Left ventricle myocardium inferior (tissue), 1 donor: ENCODE measurements around the gene ADAM29. TPM values are rescaled to one million over a fixed set of nuclear protein-coding genes. Genes with fewer than 3 reads are reported as not detected.
"Not testable (repeated sequence)": the region's sequence is repeated elsewhere in the genome, so short reads cannot be mapped to it uniquely, and the experiment has no call there.

ENCODE experiments used
- DNase-seq: peaks from one replicate; pipeline ENCODE4 v3.0.0-alpha.2; 2020
- H3K27ac ChIP-seq: fragments of 200-600 bp; replicated peaks from 2 replicates; pipeline ENCODE4 v1.8.0; 2021
- H3K27me3 ChIP-seq: fragments of 200-600 bp; 2 replicates; pipeline ENCODE4 v1.8.0; 2021; ENCODE audit warnings: low read depth
- H3K36me3 ChIP-seq: fragments of 200-600 bp; 2 replicates; pipeline ENCODE4 v1.8.0; 2021
- H3K4me1 ChIP-seq: fragments of 200-600 bp; 2 replicates; pipeline ENCODE4 v1.8.0; 2021
- H3K4me3 ChIP-seq: fragments of 200-600 bp; 2 replicates; pipeline ENCODE4 v1.8.0; 2021; ENCODE audit warnings: mild to moderate bottlenecking, moderate library complexity
- H3K9me3 ChIP-seq: fragments of 200-600 bp; replicated peaks from 2 replicates; pipeline ENCODE4 v1.8.0; 2021
- intact Hi-C: fragments of 100-400 bp; cut with micrococcal nuclease; formaldehyde crosslinking; loops from one replicate; pipeline ENCODE4 v1.11.0; 2022
- total RNA-seq: library from RNA; stranded (reverse); fragmentation: NEBNext Ultra II Directional; extraction: Animal tissue kit (Norgen Biotek cat#: 25700); gene quantifications from one replicate; pipeline ENCODE4 v1.2.1, GENCODE V29; 2021
- TF ChIP-seq, protein P1 (sequence below): fragments of 200-600 bp; IDR thresholded peaks from 2 replicates; pipeline ENCODE4 v1.8.0; 2021; ENCODE audit warnings: antibody characterized with exemption, mild to moderate bottlenecking, borderline replicate concordance
- donor health status: DM: no; HTN: yes; CAD: no; lungs with severe emphysema.

The ADAM29 gene
- total RNA-seq, 1 donor from 2014 or later, result not detected

DNA sequence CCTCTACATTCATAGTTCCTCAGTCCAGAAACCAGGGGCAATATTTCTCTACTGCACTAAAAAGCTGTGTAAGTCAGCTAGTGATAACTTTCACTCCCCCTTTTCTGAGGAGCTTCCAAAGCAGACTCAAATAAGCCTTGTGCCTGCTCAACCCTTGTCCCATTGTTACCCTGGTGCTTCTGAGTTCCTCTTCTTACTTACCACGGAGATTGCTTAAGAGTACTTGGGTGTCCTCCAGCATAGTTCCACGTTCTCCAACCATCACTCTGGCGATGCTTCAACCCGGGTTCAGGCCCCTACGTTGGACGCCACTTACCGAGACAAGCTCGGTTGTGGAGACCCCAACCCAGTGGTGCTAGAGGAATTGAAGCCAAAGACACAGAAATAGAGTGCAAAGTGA, 71.6 kb downstream of the ADAM29 start:
- intact Hi-C loops, result no loop called here

DNA sequence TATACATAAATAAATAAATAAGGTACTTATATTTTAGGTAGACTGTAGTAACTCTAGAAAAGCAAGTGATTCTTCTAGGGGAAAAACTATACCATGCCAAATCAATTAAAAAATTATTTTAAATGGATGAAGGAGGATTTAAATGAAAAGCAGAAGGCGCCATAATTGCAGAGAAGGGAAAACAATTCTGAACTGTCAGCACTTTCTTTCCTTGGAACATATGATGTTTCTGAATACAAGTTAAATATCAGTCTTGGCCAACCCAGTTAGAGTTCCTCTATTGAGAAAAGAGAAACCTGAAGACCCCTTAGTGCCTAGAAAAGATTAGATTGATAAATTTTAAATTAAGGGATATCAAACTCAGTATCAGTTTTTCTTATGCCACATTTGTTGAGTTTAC, 75.8 kb downstream of the ADAM29 start:
- intact Hi-C loops, result no loop called here
- Histone ChIP-seq H3K27me3 (no peaks in the 10 kb centered on the region), H3K9me3 (peaks cover 15% of the 10 kb centered on the region), H3K27ac (no peak overlapping the region), H3K4me3 (no peak overlapping the region), H3K4me1 (no peaks in the 10 kb centered on the region), H3K36me3 (no peaks in the 10 kb centered on the region)
- DNase-seq, result no peak
- TF ChIP-seq, protein P1, sequence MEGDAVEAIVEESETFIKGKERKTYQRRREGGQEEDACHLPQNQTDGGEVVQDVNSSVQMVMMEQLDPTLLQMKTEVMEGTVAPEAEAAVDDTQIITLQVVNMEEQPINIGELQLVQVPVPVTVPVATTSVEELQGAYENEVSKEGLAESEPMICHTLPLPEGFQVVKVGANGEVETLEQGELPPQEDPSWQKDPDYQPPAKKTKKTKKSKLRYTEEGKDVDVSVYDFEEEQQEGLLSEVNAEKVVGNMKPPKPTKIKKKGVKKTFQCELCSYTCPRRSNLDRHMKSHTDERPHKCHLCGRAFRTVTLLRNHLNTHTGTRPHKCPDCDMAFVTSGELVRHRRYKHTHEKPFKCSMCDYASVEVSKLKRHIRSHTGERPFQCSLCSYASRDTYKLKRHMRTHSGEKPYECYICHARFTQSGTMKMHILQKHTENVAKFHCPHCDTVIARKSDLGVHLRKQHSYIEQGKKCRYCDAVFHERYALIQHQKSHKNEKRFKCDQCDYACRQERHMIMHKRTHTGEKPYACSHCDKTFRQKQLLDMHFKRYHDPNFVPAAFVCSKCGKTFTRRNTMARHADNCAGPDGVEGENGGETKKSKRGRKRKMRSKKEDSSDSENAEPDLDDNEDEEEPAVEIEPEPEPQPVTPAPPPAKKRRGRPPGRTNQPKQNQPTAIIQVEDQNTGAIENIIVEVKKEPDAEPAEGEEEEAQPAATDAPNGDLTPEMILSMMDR, result no peak

More for the DNA sequence above, 71.6 kb downstream of the ADAM29 start:
- H3K9me3 ChIP-seq, result peaks cover 55% of the 10 kb centered on the region
- no peak for DNase-seq
- H3K27me3 ChIP-seq, result no peaks in the 10 kb centered on the region
- no peaks in the 10 kb centered on the region for H3K4me1 ChIP-seq
- no peak overlapping the region for H3K4me3 ChIP-seq
- H3K36me3 ChIP-seq, result no peaks in the 10 kb centered on the region
- no peak overlapping the region for H3K27ac ChIP-seq
- TF ChIP-seq, protein P1, result no peak

DNA sequence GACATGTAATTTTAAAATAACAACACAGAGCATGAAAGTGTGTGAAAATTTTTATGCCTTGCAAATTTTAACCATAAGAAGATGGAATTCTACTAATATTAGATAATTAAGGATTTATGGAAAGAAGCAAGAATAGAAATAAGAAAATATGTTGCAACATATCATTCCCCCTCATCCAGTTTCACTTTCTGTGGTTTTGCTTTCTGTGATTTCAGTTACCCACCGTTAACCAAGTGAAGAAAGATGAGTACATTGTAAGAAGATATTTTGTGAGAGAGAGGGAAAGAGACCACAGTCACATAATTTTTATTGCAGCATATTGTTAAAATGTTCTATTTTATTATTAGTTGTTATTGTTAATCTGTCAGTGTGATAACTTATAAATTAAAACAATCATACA, 77.9 kb downstream of the ADAM29 start:
- no peaks in the 10 kb centered on the region for H3K36me3 ChIP-seq
- TF ChIP-seq, protein P1, result no peak
- no peak overlapping the region for H3K4me3 ChIP-seq
- H3K4me1 ChIP-seq, result no peaks in the 10 kb centered on the region
- intact Hi-C loops, result no loop called here
- peaks cover 15% of the 10 kb centered on the region for H3K9me3 ChIP-seq
- H3K27me3 ChIP-seq, result no peaks in the 10 kb centered on the region
- H3K27ac ChIP-seq, result no peak overlapping the region
- DNase-seq, result no peak

DNA sequence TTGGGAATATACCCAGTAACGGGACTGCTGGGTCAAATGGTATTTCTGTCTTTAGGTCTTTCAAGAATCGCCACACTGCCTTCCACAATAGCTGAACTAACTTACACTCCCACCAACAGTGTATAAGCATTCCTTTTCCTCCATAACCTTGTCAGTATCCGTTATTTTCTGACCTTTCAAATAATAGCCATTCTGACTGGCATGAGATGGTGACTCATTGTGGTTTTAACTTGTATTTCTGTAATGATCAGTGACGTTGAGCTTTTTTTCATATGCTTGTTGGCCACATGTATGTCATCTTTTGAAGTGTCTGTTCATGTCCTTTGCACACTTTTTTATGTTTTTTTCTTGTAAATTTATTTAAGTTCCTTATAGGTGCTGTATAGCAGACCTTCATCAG, 81.2 kb downstream of the ADAM29 start:
- H3K4me1 ChIP-seq, result no peaks in the 10 kb centered on the region
- H3K36me3 ChIP-seq, result no peaks in the 10 kb centered on the region
- TF ChIP-seq, protein P1, result no peak
- H3K9me3 ChIP-seq, result peaks cover 10% of the 10 kb centered on the region
- no peaks in the 10 kb centered on the region for H3K27me3 ChIP-seq
- intact Hi-C loops, result no loop called here
- H3K27ac ChIP-seq, result no peak overlapping the region
- no peak overlapping the region for H3K4me3 ChIP-seq
- DNase-seq, result no peak

DNA sequence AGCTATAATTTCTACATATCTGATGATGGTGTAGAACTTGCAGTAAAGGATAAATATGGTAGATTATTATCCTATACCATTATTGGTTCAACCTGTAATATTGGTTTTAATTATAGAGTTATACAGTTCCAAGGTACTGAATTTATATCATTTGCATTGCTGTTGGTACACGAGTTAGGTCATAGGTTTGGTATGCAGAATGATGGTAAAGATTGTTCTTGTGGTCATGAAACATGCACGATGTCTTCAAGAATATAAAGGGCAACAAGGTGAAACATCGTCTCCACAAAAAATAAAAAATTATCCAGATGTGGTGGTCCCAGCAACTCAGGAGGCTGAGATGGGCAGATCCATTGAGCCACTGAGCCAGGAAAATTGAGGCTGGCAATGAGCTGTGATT, 99.6 kb downstream of the ADAM29 start:
- DNase-seq, result no peak
- H3K36me3 ChIP-seq, result no peaks in the 10 kb centered on the region
- H3K4me1 ChIP-seq, result no peaks in the 10 kb centered on the region
- H3K27ac ChIP-seq, result no peak overlapping the region
- no peak overlapping the region for H3K4me3 ChIP-seq
- TF ChIP-seq, protein P1, result no peak
- peaks cover 6% of the 10 kb centered on the region for H3K9me3 ChIP-seq
- no peaks in the 10 kb centered on the region for H3K27me3 ChIP-seq
- intact Hi-C loops, result no loop called here

DNA sequence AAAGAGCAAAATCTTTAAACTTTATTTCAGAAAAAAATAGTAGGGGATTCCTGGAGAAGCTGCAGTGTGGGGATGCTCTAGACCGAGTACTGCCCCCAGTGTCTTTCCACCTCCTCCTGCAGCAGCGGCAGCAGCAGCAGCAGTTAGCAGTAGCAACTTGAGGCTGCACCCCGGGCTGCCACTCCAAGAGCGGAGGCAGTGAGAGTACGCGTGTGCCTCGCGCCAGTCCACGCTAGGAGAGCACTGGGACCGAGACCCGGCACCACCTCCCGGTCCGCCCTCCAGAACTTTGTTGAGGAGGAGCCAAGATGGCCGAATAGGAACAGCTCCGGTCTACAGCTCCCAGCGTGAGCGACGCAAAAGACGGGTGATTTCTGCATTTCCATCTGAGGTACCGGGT, 101.3 kb downstream of the ADAM29 start:
- H3K36me3 ChIP-seq, intact Hi-C loops, H3K9me3 ChIP-seq, H3K4me3 ChIP-seq, H3K27me3 ChIP-seq, DNase-seq, H3K4me1 ChIP-seq, H3K27ac ChIP-seq: not testable (repeated sequence)

Other genes starting within 250 kb of the ADAM29 start
- not detected for gene GLRA3, start 89.1 kb upstream of the ADAM29 start, total RNA-seq